Measurements from ENCODE around the gene PES1.
"Not testable (repeated sequence)": the region's sequence is repeated elsewhere in the genome, so short reads cannot be mapped to it uniquely, and the experiment has no call there.

DNA sequence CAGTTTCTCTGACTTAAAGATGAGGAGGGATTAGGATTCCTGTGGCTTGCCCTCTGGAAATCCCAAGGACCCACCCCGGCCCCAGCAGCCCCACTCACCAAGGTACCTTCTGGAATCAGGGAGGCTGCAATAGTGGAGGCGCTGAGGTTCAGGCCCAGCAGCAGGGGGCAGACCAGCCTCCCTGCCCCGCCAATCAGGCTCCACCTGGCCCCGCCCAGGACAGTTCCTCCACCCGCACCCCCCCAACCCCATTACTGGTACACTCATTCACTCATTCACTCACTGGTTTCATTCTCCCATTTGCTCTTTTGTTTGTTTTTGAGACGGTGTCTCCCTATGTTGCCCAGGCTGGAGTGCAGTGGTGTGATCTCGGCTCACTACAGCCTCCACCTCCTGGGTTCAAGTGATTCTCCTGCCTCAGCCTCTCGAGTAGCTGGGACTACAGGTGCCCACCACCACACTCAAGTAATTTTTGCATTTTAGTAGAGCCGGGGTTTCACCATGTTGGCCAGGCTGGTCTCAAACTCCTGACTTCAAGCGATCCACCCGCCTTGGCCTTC lies 31.0 kb downstream of the PES1 start:
- TF ChIP-seq, protein P1, sequence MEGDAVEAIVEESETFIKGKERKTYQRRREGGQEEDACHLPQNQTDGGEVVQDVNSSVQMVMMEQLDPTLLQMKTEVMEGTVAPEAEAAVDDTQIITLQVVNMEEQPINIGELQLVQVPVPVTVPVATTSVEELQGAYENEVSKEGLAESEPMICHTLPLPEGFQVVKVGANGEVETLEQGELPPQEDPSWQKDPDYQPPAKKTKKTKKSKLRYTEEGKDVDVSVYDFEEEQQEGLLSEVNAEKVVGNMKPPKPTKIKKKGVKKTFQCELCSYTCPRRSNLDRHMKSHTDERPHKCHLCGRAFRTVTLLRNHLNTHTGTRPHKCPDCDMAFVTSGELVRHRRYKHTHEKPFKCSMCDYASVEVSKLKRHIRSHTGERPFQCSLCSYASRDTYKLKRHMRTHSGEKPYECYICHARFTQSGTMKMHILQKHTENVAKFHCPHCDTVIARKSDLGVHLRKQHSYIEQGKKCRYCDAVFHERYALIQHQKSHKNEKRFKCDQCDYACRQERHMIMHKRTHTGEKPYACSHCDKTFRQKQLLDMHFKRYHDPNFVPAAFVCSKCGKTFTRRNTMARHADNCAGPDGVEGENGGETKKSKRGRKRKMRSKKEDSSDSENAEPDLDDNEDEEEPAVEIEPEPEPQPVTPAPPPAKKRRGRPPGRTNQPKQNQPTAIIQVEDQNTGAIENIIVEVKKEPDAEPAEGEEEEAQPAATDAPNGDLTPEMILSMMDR (IDR thresholded peaks at IDR 0.05), result not testable (repeated sequence)
- not testable (repeated sequence) for TF ChIP-seq POLR2A (IDR thresholded peaks at IDR 0.05)

Measured in testis (tissue), 2 donors.